Testis (tissue), 3 donors: ENCODE measurements around the gene FAM199X. TPM values are rescaled to one million over a fixed set of nuclear protein-coding genes. Genes with fewer than 3 reads are reported as not detected.

Source experiments
- polyA plus RNA-seq: library from polyadenylated mRNA; stranded (reverse); fragments of 350-450 nt; fragmentation: Illumina TruSeq; extraction: RNeasy Lipid Tissue Mini Kit (QIAGEN cat#74804); gene quantifications from one replicate; pipeline ENCODE4 v1.2.3, GENCODE V29; 2014; ENCODE audit warnings: low read depth, low replicate concordance; ENCODE audit not compliant: insufficient read depth
- total RNA-seq, 2 donors: library from RNA; depleted of rRNA; stranded (reverse); fragments of >200 nt; gene quantifications; one replicate each; pipeline ENCODE4 v1.2.3, GENCODE V29; 2016

FAM199X gene
- total and polyA plus RNA-seq, 3 donors from 2014 or later = 20.9 to 35.6 (median 33.8) TPM

Other genes starting within 250 kb of the FAM199X start
- gene TMSB15B, start 203.8 kb upstream of the FAM199X start, total RNA-seq = 1 to 10 TPM; 5.4 to 6.9 TPM
- 4.0 TPM for gene TMSB15B, start 203.8 kb upstream of the FAM199X start, polyA plus RNA-seq
- gene H2BW1, start 152.7 kb upstream of the FAM199X start, total RNA-seq = 1 to 10 TPM in 1 of 2 donors, under 1 TPM in 1; 0.93 to 1.3 TPM
- not detected for gene H2BW1, start 152.7 kb upstream of the FAM199X start, polyA plus RNA-seq
- gene H2BW2, start 126.5 kb upstream of the FAM199X start, total RNA-seq = 1 to 10 TPM; 1.7 to 6.5 TPM
- 5.5 TPM for gene H2BW2, start 126.5 kb upstream of the FAM199X start, polyA plus RNA-seq
- gene TMSB15C, start 90.2 kb upstream of the FAM199X start, total RNA-seq = 1 to 10 TPM; 2.7 to 3.4 TPM
- 1.5 TPM for gene TMSB15C, start 90.2 kb upstream of the FAM199X start, polyA plus RNA-seq
- 10 to 100 TPM in 1 of 2 donors, 1 to 10 TPM in 1; 6.2 to 17.2 TPM for gene ZCCHC18, start 53.9 kb upstream of the FAM199X start, total RNA-seq
- gene ZCCHC18, start 53.9 kb upstream of the FAM199X start, polyA plus RNA-seq = 2.5 TPM
- 10 to 100 TPM; 10.6 to 16.0 TPM for gene SLC25A53, start 9.4 kb upstream of the FAM199X start, total RNA-seq
- gene SLC25A53, start 9.4 kb upstream of the FAM199X start, polyA plus RNA-seq = 4.5 TPM
- 10 to 100 TPM; 41.7 to 46.2 TPM for gene ESX1, start 88.5 kb downstream of the FAM199X start, total RNA-seq
- 17.0 TPM for gene ESX1, start 88.5 kb downstream of the FAM199X start, polyA plus RNA-seq